SH-SY5Y (cell line): Measurements from ENCODE around the gene ANLN.

Source experiments
- GATA2 ChIP-seq: IDR thresholded peaks from 2 replicates; pipeline ENCODE4 v1.6.1; 2011; ENCODE audit warnings: mild to moderate bottlenecking, low read depth, low read length
- GATA3 ChIP-seq: IDR thresholded peaks from 2 replicates; pipeline ENCODE4 v1.6.1; 2011; ENCODE audit warnings: low read depth, mild to moderate bottlenecking, low read length, moderate library complexity

ANLN gene

DNA sequence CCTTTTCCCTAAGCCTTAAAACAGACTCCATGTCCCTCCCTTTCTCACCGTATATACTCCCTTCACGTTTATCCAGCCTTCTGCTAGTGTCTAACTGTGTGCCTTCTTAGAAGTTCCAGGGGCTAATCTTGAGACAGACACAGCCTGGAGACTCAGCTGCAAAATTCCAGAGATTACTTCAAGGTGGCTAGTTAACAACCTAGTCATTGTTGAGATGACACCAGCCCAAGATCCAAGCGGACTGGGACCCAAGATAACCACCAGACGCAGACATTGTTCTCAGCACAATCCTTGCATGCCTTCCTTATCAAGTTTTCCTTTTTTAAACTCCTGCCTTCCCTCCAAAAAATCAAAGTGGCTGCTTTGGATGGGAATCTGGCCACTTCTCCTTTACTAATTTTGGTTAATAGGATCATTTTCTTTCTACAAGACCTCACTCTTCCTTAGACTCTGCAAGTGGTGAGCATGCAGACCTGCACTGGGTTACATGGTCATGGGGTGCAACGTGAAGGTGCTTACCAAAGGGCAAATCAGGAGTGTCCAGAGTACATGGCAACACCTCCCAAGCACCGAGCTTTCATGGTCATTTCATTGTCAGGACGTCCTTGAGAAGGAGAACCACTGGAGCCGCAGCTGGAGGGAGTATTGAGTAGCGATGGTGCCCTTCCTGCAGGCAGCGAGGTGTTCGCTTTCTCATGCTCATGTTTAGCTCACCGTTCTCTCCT lies 69.7 kb downstream of the ANLN start:
- TF ChIP-seq GATA2, result no peak

DNA sequence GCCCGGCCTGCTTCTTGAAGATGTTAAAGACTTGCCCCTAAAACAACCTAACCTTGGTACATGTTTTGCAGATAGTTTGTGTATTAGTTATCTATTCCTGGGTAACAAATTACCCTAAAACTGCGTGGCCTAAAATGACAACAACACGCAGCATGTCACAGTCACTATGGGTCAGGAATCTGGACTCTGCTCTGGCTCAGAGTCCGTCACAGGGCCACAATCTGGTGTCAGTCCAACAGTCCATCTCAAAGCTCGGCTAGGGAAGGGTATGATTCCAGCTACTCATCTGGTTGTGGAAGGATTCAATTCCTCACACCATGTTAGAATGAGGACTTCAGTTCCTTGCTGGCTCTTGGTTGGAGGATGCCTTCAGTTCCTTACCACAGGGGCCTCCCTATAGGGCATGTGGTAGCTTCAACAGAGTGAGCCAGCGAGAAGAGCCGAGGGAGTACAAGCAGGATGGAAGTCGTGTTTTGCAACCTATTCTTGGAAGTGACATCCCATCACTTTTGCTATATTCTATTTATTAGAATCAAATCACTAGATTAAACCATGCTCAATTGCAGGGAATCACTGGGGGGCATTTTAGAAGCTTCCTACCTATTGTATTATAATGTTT lies 71.3 kb downstream of the ANLN start:
- no peak for TF ChIP-seq GATA3
- TF ChIP-seq GATA2, result no peak

DNA sequence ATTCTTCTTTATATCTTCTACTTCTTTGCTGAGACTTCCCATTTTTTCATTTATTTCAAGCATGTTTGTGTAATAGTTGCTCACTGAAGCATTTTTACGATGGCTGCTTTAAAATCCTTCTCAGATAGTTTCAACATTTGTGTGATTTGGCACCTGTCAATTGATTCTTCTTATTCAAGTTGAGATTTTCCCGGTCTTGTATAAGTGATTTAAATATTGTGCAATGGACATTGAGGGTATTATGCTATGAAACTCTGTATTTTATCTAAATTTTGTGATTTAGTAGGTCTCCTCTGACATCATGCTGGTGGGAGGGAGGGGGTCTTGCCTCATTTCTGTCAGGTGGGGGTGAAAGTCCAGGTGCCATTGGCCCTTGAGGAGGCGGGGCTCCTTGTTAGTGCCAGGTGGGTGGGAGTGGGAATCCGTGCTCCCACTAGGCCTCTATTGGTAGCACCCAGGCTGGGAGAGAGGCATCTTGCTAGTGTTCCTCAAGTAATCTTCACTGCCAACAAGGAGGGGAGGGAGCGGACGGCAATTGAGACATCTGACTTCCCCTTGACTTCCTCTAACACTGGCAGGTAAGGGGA lies 73.0 kb downstream of the ANLN start:
- TF ChIP-seq GATA2 (no peak), GATA3 (no peak)

DNA sequence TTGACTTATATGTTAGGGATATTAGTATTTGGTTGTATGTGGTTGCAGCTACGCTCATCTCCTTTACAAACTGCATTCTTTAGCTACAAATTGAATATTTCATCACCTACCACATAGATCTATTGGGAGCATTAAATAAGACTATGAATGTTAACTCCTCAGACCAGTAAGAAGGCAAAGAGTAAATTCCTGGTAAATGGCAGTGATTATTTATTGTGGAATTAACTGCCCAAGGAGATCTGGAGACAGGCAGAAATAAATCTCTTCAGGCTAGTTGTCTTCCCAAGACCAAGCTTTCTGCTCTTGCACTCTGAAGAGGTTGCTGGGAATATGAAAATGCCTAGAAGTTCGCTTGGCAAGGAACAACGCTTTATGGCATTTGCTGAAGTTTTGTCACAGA lies 74.6 kb downstream of the ANLN start:
- no peak for TF ChIP-seq GATA3
- TF ChIP-seq GATA2, result no peak

DNA sequence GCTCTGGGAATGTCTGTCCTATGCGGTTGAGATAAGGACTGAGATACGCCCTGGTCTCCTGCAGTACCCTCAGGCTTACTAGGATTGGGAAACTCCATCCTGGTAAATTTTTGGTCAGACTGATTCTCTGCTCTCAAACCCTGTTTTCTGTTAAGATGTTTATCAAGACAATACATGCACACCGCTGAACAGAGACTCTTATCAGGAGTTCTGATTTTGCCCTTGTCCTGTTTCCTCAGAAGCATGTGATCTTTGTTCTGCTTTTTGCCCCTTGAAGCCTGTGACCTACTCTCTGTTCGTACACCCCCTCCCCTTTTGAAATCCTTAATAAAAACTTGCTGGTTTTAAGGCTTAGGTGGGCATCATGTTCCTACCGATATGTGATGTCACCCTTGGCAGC lies 76.3 kb downstream of the ANLN start:
- peak; percentile 70 for TF ChIP-seq GATA3
- TF ChIP-seq GATA2, result peak; percentile 86

DNA sequence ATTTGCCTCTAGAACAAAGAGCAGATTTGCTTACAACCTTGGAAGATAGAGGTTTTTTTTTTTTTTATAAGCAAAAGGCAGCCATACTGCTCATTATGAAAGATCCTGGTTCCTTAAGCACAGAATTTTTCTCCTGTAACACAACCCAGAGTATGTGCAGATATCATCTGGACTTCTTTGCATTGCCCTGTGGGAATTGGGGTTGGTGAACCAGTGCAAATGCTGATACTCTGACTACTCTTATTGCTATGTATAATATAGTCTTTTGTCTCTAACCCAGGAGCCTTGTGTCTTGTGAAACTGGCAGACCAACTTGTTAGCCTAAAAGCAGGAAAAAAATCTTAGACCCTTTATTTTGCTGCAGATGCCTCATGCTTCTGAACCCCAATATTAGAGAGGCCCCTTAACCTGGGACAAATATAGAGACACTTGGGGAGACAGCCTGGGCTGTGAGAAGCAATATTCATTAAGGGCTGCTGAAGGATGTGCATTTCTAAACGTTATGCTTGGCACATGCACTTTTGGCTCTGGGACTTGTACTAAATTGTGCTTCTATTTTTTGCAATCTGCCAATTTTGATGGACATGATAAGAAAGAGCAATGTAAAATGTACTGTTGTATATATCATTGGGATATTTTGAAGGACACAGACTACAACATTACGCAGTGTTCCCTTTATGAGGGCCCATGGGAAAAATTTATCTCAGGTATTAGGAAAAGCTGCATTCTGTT lies 78.9 kb downstream of the ANLN start:
- TF ChIP-seq GATA2 (peak; percentile 62), GATA3 (peak; percentile 55)

DNA sequence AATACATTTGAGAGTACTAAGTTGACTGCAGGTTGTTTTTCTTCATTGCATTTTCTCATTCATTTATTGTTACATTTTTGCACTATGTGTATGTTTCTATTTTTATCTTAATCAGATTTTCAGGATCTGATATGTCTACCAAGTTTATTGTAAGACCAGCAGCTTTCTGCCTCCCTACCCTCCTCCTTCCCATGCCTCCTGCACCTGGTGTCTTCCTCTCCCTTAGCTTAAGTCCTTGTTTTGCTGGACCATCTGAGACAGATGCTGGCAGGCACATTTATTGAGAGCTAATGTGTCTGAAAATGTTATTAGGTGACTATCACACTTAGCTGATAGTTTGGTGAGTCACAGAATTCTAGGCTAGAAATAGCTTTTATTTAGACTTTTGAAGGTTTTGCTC lies 79.6 kb downstream of the ANLN start:
- no peak for TF ChIP-seq GATA2
- no peak for TF ChIP-seq GATA3

GRCh38 chr7:36472141-36472729 lies 82.6 kb downstream of the ANLN start:
- TF ChIP-seq GATA3, result no peak
- no peak for TF ChIP-seq GATA2

DNA sequence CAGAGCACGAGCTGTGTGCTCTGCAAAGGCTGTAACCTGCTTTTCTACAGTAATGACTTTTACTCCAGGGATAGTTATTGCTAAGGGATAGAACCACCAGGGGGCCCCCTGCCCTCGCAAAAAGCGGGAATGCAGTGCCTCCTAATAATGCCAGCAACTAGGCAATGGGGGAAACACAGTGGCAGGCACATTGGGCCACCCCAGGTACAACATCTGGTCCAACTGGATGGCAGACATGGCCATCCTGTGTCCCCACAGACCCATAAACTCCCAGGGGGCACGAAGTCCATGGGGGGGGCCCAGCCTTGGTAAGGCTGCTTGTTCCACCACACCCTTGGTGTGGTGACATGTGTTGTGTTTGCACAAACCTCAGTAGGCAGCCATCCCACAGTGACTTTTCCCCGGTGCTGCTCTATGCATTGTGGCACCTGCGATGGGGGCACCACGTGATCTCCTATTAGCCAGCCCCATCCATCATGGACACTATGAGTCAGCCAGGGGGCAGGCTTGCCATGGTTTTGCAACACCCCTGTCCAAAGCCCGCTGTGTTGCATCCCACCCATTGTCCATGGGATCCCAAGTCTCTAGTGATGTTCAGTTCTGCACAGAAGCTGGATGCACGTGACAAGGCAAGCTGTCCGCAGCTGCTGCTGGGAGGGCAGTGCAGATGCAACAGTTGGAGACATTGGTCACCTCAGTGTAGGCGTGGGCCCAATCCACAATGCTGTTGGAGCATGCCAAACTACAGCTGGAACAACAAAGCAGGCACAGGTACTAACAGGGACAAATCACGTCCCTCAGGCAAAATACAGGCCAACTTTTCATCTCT lies 84.0 kb downstream of the ANLN start:
- TF ChIP-seq GATA3, result no peak
- no peak for TF ChIP-seq GATA2

- no peak for TF ChIP-seq GATA2
- no peak for TF ChIP-seq GATA3
Measured at GRCh38 chr7:36474283-36475010, 84.8 kb downstream of the ANLN start.

GRCh38 chr7:36475011-36475342 lies 85.3 kb downstream of the ANLN start:
- TF ChIP-seq GATA2, result no peak
- no peak for TF ChIP-seq GATA3

- TF ChIP-seq GATA2, result no peak
- TF ChIP-seq GATA3, result no peak
Measured at GRCh38 chr7:36475381-36475780, 85.7 kb downstream of the ANLN start.

DNA sequence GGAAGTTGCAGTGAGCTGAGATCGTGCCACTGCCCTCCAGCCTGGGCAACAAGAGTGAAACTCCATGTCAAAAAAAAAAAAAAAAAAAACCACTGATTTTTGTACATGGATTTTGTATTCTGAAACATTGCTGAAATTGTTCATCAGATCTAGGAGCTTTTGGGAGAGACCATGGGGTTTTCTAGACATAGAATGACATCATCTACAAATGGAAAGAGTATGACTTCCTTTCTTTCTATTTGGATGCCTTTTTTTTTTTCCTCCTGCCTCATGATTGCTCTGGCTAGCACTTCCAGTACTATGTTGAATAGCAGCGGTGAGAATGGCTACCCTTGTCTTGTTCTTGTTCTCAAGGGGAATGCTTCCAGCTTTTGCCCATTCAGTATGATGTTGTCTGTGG lies 89.1 kb downstream of the ANLN start:
- TF ChIP-seq GATA3, result no peak
- TF ChIP-seq GATA2, result no peak
